ENCODE measurements around the gene TEDDM1.

- no peak for TF ChIP-seq CTCF (conservative IDR thresholded peaks at IDR 0.05; ENCODE audit: low read length)
- TF ChIP-seq EZH2phosphoT487 (IDR thresholded peaks at IDR 0.05; ENCODE audit: borderline replicate concordance): no peak
Measured at GRCh38 chr1:182413486-182413885, 13.0 kb upstream of the TEDDM1 start.
